Tibial nerve (tissue), 4 donors: ENCODE results near the gene PNMA1. TPM values are rescaled to one million over a fixed set of nuclear protein-coding genes. Genes with fewer than 3 reads are reported as not detected.
"Not testable (repeated sequence)": the region's sequence is repeated elsewhere in the genome, so short reads cannot be mapped to it uniquely, and the experiment has no call there.

Experiments
- DNase-seq, 2 donors: peaks; one replicate each; pipeline ENCODE4 v3.0.0-alpha.2; 2019; ENCODE audit warnings: low spot score in 2 of 2
- H3K27ac ChIP-seq, 4 donors: fragments of 200-600 bp; sonication (generic) in 3 of 4; one replicate each; pipeline ENCODE4 v1.5.1; 2017 to 2019; ENCODE audit warnings: mild to moderate bottlenecking in 1 of 4
- H3K27me3 ChIP-seq, 2 donors: fragments of 200-600 bp; sonication (generic) in 1 of 2; one replicate each; pipeline versions ENCODE4 v1.5.1 to v1.6.0; 2017 to 2019
- H3K36me3 ChIP-seq, 3 donors: fragments of 200-600 bp; sonication (generic); one replicate each; pipeline ENCODE4 v1.5.1; 2018 to 2019
- H3K4me1 ChIP-seq, 4 donors: fragments of 200-600 bp; sonication (generic) in 3 of 4; one replicate each; pipeline ENCODE4 v1.5.1; 2017 to 2019
- H3K4me3 ChIP-seq, 4 donors: fragments of 200-600 bp; sonication (generic) in 3 of 4; one replicate each; pipeline ENCODE4 v1.5.1; 2017 to 2019; ENCODE audit warnings: mild to moderate bottlenecking in 1 of 4, moderate library complexity in 1 of 4
- H3K9me3 ChIP-seq, 4 donors: fragments of 200-600 bp; sonication (generic) in 3 of 4; one replicate each; pipeline ENCODE4 v1.5.1; 2017 to 2019
- EP300 ChIP-seq, 2 donors: sonication (generic); formaldehyde crosslinking; IDR thresholded peaks; one replicate each; pipeline ENCODE4 v1.6.1; 2017; ENCODE audit warnings: antibody characterized with exemption in 2 of 2, mild to moderate bottlenecking in 1 of 2
- POLR2A ChIP-seq, 2 donors: fragments of 450-650 bp; IDR thresholded peaks; one replicate each; pipeline ENCODE4 v1.6.1; 2017; ENCODE audit warnings: antibody characterized with exemption in 2 of 2, mild to moderate bottlenecking in 2 of 2, moderate library complexity in 2 of 2
- WGBS, 2 donors: methylation state at CpG; one replicate each; pipeline ENCODE4 v1.1.5; 2018; 5-methylcytosine and 5-hydroxymethylcytosine counted together
- total RNA-seq, 4 donors: library from RNA; depleted of rRNA; stranded (reverse); fragments of >200 nt; gene quantifications; one replicate each; pipeline ENCODE4 v1.1.0, GENCODE V29; 2016
- TF ChIP-seq, protein P1 (sequence below), 5 experiments: fragments of 200-600 bp in 3 of 5; fragments of 450-650 bp in 2 of 5; sonication (generic) in 3 of 5; IDR thresholded peaks; one replicate each; pipeline ENCODE4 v1.5.1; 2016 to 2019; ENCODE audit warnings: antibody characterized with exemption in 5 of 5, mild to moderate bottlenecking in 3 of 5, moderate library complexity in 2 of 5

PNMA1 gene
- total RNA-seq, 4 donors from 2014 or later = 21.2 to 43.5 (median 34.2) TPM

DNA sequence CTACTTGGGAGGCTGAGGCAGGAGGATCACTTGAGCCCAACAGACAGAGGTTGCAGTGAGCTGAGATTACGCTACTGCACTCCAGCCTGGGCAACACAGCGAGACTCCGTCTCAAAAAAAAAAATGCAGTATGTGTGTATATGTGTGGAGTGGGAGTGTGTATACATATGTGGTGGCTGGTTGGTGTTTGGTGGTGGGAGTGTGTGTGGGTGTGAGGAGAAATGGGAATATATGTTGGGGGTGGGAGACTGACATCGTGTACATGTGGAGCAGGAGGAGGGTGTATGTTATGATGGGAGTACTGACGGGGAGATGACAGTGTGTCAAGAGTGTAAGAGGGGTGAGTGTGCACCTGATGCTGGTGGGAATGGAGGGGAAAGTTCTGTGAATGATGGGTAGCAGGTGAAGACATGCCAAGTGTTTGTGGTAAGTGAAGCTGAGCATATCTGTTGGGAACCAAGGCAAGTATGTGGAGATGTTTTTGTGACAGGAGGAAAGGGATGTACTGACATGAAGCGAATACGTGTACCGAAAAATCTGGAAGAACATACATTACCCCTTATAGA, 4.2 kb downstream of the PNMA1 start:
- no peak overlapping the region for H3K27ac ChIP-seq
- no peak for TF ChIP-seq POLR2A (IDR thresholded peaks at IDR 0.05)
- TF ChIP-seq, protein P1, sequence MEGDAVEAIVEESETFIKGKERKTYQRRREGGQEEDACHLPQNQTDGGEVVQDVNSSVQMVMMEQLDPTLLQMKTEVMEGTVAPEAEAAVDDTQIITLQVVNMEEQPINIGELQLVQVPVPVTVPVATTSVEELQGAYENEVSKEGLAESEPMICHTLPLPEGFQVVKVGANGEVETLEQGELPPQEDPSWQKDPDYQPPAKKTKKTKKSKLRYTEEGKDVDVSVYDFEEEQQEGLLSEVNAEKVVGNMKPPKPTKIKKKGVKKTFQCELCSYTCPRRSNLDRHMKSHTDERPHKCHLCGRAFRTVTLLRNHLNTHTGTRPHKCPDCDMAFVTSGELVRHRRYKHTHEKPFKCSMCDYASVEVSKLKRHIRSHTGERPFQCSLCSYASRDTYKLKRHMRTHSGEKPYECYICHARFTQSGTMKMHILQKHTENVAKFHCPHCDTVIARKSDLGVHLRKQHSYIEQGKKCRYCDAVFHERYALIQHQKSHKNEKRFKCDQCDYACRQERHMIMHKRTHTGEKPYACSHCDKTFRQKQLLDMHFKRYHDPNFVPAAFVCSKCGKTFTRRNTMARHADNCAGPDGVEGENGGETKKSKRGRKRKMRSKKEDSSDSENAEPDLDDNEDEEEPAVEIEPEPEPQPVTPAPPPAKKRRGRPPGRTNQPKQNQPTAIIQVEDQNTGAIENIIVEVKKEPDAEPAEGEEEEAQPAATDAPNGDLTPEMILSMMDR (IDR thresholded peaks at IDR 0.05) = no peak
- TF ChIP-seq EP300 (IDR thresholded peaks at IDR 0.05) = no peak
- no peak for DNase-seq
- H3K4me3 ChIP-seq = no peak overlapping the region
- H3K4me1 ChIP-seq = peaks cover 0 to 22% (median 9%) of the 10 kb centered on the region in 4 donors
- no peaks in the 10 kb centered on the region for H3K27me3 ChIP-seq
- no peaks in the 10 kb centered on the region for H3K9me3 ChIP-seq
- WGBS, 2 donors = 90 to 92% methylated on average over 8 of the region's 8 CpGs
- H3K36me3 ChIP-seq = no peaks in the 10 kb centered on the region

DNA sequence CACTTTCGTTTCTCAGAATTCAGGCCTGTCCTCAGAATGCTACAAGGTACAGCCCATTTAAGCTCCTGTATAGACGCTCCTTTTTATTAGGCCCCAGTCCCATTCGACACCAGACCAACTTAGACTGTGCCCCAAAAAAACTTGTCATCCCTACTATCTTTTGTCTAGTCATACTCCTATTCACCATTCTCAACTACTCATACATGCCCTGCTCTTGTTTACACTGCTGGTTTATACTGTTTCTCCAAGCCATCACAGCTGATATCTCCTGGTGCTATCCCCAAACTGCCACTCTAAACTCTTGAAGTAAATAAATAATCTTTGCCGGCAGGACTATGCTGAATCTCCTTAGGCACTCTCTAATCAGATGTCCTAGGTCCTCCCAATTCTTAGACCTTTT, 6.1 kb downstream of the PNMA1 start:
- not testable (repeated sequence) for H3K27ac ChIP-seq, H3K36me3 ChIP-seq, H3K27me3 ChIP-seq, H3K9me3 ChIP-seq, H3K4me3 ChIP-seq, DNase-seq
- WGBS, 2 donors = 86 to 88% methylated on average over 4 of the region's 4 CpGs
- peaks cover 0 to 16% (median 5%) of the 10 kb centered on the region in 4 donors for H3K4me1 ChIP-seq

DNA sequence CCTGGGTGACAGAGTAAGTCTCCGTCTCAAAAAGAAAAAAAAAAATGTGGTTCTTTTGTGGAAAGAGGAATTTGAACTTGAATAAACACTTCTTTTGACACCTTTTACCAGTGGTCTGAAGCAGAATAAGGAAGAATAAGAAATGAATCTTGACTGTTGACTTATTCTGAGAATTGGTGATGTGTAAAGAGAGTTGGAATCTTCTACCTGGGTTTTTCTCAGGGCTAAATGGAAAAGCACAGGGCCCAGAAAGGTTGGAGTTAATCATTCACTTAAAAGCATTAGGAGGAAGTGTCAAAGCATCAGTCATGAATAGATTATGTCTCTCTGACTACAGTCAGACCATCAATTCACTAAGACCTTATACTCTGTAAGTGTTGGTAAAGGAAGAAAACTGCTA, 13.9 kb downstream of the PNMA1 start:
- WGBS, 2 donors = 37 to 76% methylated on average over 1 of the region's 1 CpG
- no peaks in the 10 kb centered on the region for H3K4me1 ChIP-seq
- H3K27ac ChIP-seq = no peak overlapping the region
- H3K27me3 ChIP-seq = peaks cover 0 to 2% of the 10 kb centered on the region in 2 donors
- no peaks in the 10 kb centered on the region for H3K9me3 ChIP-seq
- peaks cover 0 to 6% (median 0%) of the 10 kb centered on the region in 3 donors for H3K36me3 ChIP-seq
- H3K4me3 ChIP-seq = no peak overlapping the region
- no peak for DNase-seq
- TF ChIP-seq POLR2A (IDR thresholded peaks at IDR 0.05) (no peak), EP300 (IDR thresholded peaks at IDR 0.05) (no peak)
- TF ChIP-seq, protein P1 (IDR thresholded peaks at IDR 0.05) = no peak

DNA sequence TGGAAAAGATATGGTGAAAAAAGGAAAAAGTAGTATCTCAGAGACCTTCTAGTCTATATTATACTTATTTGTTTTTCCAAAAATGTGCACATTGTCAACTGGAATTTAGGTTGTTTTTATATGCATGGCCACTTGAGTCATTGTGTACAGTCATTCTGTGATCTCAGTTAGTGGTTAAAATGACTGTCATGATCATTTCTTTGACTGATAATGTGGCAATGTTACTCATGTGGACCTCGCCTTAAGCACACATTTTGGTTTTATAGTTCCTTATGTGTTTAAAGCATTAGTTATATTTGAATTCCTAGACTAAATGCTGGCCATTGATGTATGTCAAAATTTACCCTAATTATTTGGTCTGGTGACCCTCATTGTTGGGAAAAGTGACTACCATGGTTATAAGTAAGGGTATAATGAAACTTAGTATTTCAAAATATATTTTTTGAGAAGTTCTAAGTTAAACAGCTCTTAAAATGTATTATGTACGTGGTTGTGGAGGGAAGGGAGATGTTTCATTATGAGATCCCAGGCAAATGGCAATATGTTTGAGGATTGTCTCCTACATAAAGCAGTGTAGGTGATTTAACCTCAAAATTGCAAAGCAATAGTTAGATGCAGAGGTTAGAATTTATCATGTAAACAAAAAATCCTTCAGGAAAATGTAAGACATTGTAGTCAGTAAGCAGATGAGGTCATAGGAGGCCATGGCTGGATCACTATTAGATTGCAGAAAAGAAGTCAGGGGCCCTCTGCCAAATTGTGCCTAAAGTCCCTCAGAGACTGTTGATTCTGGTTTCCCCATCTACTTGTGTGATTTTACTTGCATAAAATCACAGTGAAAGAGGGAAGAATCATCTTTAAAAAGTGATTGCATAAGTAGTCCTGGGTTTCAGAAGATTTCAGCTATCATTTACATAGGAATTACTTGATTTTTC, 17.5 kb downstream of the PNMA1 start:
- Histone ChIP-seq H3K9me3 (no peaks in the 10 kb centered on the region), H3K27ac (peak overlapping the region in 1 of 4 donors; percentile 9), H3K27me3 (peaks cover 0 to 2% of the 10 kb centered on the region in 2 donors), H3K4me3 (no peak overlapping the region), H3K4me1 (no peaks in the 10 kb centered on the region), H3K36me3 (peaks cover 0 to 39% (median 0%) of the 10 kb centered on the region in 3 donors)
- WGBS, 2 donors = 73 to 88% methylated on average over 2 of the region's 2 CpGs
- no peak for DNase-seq
- TF ChIP-seq POLR2A (IDR thresholded peaks at IDR 0.05) = no peak

DNA sequence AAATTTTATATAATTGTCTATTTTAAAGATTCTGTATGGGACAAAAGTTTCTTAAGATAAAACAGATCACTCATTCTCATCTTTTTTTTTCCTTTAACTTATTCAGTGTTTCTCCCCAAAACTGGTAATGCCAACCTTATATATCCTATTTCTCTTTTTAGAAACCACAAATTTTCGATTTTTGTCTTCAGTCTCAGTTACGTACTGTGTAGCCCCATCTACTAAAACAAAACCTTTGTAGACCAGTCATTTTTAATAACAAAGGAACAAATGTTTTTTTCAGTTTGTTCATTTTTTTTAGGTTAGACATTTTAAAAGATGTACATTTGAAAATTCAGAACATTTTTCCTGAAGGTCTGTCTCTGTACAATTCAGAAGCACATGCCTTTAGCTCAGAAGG, 18.2 kb downstream of the PNMA1 start:
- no peak overlapping the region for H3K4me3 ChIP-seq
- TF ChIP-seq EP300 (IDR thresholded peaks at IDR 0.05) (no peak), POLR2A (IDR thresholded peaks at IDR 0.05) (no peak)
- TF ChIP-seq, protein P1 (IDR thresholded peaks at IDR 0.05) = no peak
- no peaks in the 10 kb centered on the region for H3K9me3 ChIP-seq
- H3K27me3 ChIP-seq = peaks cover 0 to 2% of the 10 kb centered on the region in 2 donors
- H3K4me1 ChIP-seq = no peaks in the 10 kb centered on the region
- WGBS, 2 donors = 91 to 92% methylated on average over 2 of the region's 2 CpGs
- no peak overlapping the region for H3K27ac ChIP-seq
- no peak for DNase-seq
- peaks cover 0 to 46% (median 0%) of the 10 kb centered on the region in 3 donors for H3K36me3 ChIP-seq

DNA sequence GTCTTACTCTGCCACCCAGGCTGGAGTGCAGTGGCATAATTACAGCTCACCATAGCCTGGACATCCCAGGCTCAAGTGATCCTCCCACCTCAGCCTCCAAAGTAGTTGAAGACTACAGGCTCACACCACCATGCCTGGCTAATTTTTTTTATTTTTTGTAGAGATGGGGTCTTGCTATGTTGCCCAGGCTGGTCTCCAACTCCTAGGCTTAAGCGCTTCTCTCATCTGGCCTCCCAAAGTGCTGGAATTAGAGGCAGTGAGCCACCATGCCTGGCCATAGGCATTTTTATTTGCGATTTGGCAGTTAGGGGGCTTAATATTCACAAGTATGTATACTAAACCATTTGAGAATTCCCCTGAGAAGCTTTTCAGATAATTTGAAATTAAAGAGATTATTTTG, 19.1 kb downstream of the PNMA1 start:
- peaks cover 0 to 56% (median 4%) of the 10 kb centered on the region in 3 donors for H3K36me3 ChIP-seq
- 91 to 100% methylated on average over 2 of the region's 2 CpGs for WGBS, 2 donors
- H3K27ac ChIP-seq = no peak overlapping the region

More for the DNA sequence above, 19.1 kb downstream of the PNMA1 start:
- Histone ChIP-seq H3K4me3 (no peak overlapping the region), H3K27me3 (peaks cover 0 to 2% of the 10 kb centered on the region in 2 donors), H3K4me1 (no peaks in the 10 kb centered on the region), H3K9me3 (no peaks in the 10 kb centered on the region)
- no peak for DNase-seq
- TF ChIP-seq, protein P1 (IDR thresholded peaks at IDR 0.05) = no peak
- TF ChIP-seq EP300 (IDR thresholded peaks at IDR 0.05) (no peak), POLR2A (IDR thresholded peaks at IDR 0.05) (no peak)
